Measurements from ENCODE around the gene GRM6.

The GRM6 gene

DNA sequence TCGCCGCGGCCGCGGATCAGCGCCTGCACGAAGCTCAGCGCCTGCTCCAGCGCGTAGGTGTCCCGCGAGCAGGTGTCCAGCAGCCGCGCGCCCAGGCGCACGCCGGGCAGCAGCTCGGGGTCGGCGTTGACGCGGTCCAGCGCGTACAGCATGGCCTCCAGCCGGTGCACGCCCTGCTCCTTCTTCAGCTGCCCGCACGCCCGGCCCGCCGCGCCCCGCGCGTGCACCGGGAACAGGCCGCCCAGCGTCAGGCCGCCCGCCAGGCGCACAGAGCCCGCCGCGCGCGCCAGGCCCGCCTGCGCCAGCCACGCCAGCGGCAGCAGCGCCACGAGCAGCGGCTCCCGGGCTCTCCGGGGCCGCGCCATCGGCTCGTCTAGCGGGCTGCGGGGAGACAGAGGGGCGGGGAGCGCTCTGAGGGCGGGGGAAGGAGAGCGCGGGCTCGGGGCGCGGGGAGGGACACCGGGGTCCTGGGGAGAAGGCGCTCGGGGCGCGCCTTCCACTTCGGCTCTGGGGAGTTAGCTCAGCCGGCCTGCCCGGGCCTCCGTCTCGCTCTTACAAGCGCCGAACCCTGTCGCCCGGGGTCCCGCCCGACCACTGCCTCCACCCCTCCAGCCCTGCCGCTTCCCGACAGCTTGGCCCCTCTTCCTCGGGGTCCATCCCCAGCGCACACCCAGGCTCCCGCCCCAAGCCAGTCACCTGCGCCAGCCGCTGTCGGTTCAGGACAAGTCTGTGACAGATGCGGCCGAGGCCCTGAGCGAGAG is at the start of gene GRM6:
Gene GRM6, minus strand, starts transcription at position 741 of the 761 bp plus-strand sequence. Its CDS starts 376 bp downstream, at position 365.
- no peak for DNase-seq

DNA sequence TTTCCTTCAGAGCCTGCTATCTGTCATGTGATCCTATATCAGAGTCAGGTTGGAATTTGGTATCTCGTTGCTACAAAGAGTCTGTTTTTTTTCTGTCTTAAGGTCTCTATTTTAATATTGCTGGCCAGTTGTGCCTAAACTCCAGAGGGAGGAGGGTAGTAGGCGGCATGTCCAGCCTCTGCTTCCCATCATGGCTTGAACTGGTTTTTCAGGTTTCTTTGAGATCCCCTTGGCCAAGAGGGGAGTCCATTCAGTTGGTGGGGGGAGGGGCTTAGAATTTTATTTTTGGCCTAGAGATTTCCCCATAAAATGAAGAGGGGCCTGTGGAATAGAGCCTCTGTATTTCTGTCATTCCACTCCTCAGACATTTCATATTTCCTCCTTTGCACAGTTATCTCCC is 49.6 kb upstream of the GRM6 start:
- no peak for DNase-seq

DNA sequence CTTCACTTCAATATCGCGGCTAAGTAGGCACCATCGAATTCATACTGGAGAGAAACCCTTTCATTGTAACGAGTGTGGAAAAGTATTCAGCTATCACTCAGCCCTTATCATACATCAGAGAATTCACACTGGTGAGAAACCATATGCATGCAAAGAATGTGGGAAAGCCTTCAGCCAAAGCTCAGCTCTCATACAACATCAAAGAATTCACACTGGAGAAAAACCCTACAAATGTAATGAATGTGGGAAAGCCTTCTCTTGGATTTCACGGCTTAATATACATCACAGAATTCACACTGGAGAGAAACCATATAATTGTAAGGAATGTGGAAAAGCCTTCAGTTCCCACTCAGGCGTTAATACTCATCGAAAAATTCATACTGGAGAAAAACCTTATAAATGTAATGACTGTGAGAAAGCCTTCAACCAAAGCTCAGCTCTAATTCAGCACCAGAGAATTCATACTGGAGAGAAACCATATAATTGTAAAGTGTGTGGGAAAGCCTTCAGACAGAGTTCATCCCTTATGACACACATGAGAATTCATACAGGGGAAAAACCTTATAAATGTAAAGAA is 38.0 kb upstream of the GRM6 start:
- no peak for DNase-seq

DNA sequence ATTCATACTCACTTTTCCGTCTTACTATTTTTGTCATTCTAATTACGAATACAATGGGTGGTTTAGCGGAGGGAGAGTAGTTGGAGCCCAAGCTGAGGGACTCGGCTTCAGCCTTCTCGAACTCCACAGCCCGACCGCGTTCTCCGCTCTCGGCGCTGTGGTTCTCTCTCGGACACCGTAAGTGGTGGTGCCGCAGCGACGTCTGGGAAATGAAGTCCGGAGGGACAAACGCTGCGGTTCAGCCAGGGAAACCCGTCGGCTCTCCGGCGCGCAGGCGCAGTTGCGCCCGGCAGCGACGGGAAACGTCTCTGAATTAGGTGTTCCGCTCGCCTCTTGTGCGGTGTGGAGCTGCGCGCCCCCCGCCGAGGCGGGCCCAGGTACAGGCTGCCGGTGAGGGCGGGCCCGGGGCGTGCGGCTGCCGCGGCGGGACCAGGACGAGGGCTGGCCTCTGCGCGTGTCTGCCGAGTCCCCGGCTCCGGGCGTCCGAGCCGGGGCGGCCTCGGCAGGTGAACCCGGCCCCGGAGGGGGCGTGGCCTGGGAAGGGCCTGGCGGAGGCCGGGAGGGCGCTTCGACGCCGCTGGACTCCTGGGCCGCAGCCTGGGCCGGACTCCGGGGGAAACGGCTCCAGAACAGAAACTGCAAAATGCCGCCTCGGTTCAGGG is 28.5 kb upstream of the GRM6 start, which contains the start of gene ZNF879:
Gene ZNF879, plus strand, starts transcription at position 277 of the 662 bp plus-strand sequence. CDS start 1,201 bp downstream, outside the sequence.
- peak; percentile 94 for DNase-seq

DNA sequence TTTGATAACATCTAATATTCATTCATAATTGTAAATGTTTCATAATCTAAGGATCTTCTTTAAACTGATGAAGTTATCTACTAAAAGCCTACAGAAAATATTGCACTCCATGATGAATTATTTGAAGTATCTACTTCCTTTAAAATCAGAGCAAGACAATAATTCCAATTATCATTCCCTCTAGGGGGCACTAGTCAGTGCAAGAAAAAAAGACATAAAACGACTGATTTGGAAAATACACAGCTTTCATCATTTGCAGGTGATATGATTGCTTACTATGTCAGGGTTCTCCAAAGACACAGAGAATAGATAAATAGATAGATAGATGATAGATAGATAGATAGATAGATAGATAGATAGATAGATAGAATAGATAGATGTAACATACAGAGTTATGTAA is 13.5 kb upstream of the GRM6 start:
- no peak for DNase-seq

DNA sequence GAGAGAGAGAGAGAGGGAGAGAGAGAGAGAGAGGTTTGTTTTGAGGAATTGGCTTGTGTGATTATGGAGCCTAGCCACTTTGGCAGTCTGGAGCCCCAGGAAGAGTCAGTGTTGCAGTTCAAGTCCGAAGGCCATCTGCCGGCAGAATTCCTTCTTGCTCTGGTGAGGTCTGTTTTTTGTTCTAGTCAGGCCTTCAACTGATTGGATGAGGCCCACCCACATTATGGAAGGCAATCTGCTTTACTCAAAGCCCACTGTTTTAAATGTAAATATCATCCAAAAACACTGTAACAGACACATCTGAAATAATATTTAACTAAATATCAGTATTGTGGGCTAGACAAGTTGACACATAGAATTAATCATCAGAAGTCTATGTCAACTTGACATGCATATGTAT is 11.4 kb upstream of the GRM6 start:
- DNase-seq = no peak

DNA sequence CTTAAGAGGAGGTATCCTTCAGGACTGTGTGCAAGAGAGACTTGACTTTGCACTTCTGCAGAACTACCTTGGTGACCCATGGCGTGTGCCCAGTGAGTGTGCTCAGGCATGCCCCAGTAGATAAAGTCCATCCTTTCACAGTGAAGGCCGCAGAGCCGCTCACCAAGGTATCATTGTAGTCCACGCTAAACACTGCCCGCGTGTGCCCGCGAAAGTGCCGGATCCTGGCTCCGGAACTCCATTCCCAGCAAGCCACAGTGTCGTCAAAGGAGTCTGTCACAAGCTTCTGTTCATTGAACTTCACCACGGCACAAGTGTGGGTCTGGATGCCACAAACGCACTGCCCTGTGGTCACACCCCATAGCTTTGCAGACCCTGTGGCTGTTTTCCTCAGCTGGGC is 3.3 kb upstream of the GRM6 start:
- no peak for DNase-seq

DNA sequence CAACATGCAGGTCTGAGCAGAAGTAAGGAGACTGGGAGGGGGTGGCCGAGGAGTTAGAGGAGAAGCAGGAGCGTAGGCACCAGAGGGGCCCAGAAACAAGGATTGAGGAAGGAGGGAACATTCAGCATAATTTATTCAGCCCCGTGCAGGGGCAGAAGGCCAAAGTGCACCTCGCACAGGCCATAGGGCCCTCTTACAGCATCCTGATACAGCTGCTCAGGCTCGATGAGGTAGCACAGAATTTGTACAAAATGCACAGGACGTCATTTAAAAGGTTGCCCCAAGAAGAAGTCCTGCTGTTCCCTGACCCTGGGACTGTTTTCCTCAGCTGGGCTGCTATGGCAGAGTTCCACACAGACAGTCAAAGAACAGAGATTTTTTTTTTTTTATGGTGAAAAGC is 2.1 kb upstream of the GRM6 start:
- DNase-seq = no peak

DNA sequence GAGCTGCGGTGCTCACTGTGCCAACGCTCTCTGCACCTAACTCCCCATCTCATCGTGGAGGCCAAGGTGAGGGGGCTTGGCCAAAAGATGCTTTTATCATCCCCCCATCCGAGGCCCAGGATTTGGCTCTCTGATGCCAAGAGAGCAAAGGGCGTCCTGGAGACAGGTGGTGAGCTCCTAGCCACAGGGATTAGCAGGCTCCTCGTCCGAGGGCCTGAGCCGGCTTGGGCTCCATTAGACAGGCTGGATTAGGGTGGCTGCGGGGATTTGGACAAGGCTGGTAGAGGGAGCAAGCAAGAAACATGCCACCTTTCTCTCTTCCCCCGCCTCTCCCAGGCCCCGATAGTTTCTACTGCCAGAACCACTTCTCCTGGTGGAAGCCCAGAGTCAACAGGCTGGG is 1.0 kb upstream of the GRM6 start:
- no peak for DNase-seq

DNA sequence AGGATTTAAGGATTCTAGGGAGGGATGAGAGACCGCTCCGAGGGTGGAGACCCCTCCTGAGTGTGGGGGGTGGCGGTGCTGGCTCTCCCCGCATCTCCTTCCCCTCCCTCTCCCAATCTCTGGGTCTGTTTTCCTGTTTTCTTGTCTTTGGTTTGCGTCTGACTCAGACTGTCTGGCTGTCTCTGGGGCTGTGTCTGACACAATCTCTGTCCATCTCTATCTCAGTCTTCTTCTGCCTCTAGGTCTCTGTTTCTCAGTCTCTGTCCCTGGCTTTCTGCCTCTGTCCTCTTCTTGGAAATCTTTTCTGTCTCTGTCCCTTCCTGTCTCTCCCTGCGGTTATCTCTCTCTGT is 196 bp upstream of the GRM6 start:
- DNase-seq = no peak

DNA sequence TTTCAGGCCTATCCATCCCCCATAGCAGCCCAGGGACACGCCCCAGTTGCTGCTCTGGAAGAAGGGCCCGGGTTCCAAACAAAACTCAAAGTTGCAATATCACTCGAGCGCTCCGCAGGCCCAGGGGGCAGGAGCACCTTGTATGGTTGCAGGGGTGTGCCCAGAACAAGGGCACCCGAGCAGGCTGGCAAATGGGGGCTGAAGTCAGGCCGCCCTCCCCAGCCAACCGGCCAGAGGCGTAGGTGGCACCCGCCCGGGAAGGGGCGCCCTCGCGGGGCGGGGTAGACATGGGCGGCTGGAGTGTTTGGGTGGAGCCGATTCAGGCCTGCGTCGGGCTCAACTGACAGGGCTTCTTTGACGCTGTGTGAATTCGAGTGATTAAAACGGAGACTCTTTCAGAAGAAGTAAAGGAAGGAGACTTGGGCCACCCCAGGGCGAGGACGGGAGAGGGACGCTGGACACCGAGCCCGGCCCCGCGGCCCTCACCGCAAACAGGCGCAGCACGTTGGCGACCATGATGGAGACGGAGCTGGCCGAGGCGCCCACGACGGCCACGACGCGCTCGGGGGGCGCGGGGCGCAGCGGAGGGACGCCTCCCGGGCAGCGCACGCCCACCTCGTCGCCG is 1.1 kb downstream of the GRM6 start:
- DNase-seq = no peak

DNA sequence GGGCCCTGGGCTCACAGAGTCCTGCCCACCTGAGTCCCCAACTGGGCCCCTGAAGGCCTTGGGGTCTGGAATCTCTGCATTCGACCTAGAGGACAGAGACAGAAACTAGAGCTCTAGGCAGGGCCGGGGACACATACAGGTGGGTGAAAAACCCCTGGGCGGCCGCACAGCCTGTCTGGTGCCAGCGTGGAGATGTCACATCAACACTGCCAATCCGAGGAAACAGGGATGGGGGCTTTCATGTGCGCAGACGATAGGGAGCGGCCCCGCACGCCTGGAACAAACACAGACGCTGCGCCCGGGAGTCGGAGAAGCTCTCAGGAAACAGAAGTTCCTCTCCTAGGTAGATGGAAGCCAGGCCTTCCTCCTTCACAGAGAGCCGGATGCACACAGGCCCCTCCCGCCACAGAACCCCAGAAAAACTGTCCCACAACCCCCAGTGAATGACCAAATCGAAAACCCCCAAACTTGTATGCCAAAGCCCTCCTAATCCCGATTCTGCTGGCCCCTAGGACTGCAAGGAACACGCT is 1.8 kb downstream of the GRM6 start:
- DNase-seq = no peak

DNA sequence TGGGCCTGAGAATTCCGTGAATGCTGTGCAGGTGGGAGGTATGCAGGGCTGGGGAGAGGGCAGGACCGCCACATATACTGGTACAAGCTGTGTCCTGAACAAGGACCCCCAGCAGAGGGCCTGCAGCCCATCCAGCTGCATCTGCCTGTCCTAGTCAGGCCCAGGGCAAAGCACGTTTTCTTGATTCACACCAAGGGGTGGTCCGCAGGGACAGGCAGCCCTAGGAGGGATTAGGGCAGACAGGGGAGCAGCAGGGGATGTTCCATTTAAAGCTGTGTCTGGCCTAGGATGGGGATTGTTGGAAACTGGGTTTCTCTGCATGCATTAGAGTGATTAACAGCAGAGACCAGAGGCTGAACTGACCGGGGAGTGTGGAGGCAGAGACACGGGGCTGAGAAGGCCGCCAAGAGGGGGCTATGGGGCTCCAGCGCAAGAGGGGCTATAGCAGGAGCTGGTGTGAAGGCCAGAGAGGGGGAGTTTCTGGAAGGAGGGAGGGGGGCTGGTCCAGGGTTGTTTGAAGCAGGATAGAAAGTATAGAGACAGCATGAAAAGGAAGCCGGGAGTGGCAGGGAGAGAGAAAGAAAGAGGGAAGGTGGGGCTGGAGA is 2.7 kb downstream of the GRM6 start:
- no peak for DNase-seq

DNA sequence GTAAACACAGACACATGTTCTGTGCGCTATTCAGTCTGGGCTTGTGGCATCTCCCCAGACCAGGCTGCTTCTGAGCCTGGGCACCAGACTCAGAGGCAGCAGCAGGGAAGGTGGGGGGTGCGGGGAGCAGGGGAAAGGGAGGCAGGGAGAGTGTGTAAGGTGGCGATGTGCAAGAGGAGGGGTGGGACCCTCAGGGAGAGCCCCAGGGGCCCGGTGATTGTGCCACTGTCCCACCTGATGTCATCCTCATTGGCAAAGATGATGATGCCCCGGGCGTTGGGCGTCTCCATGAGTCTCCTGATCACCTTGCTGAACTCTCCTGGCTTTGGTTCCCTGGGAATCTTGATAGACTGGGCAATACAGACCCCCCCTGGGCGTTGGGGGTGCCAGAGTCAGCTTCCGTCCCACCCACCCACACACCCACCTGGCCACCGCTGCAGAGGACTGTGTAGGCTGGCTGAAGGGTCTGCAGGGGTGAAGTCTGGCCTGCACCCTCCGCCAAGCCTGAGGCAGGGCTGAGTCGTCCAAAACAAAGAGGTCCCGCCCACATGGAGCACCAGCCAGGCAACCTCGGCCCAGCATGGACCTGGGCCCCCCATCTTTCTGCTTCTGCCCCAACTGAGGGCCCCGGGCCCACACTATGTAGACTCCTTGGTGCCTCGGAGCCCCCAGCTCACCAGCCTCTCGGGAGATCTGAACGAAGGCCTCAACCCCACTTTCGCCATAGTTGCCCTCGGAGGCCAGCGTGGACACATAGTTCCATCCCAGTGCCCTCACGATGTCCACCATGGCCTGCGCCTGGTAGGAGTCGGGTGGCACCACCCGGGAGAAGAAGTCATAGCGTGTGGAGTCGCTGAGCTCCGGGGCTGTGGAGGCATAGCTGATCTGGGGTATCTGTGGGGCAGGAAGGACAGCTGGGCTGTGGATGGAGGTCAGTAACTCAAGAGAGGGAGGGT is 3.7 kb downstream of the GRM6 start:
- no peak for DNase-seq

DNA sequence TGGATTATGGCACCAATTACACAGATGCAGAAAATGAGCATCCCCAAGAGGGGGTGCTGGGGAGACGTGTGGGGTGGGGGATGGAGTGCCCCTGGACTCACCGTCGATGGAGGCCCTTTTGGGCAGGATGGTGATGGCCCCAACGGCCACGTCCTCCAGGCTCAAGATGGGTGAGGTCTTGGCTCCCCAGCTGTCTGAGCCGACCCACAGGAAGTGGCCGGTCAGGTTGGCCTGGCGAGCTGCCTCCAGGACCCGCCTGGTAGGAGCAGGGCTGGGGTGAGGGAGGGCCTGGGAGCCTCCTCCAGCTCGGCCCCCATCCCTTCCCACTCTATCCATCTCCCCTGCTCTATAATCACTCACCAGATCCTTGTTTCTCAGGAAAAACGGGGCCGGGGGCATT is 4.6 kb downstream of the GRM6 start:
- no peak for DNase-seq

DNA sequence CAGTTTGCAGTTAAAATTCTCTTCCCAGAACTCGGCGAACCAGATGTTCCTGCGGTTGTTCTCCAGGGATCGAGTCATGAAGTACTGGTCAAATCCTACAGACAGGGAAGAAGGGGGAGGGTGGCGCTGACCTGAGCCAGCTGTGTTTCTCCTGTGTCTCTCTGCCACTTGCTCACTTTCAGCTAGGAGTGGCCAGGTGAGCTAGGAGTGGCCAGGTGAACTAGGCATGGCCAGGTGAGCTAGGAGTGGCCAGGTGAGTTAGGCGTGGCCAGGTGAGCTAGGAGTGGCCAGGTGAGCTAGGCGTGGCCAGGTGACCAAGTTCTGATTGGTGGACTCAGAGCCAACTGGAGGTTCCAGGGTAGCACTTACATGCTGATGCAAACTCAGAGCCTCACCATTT is 5.8 kb downstream of the GRM6 start:
- DNase-seq = no peak

DNA sequence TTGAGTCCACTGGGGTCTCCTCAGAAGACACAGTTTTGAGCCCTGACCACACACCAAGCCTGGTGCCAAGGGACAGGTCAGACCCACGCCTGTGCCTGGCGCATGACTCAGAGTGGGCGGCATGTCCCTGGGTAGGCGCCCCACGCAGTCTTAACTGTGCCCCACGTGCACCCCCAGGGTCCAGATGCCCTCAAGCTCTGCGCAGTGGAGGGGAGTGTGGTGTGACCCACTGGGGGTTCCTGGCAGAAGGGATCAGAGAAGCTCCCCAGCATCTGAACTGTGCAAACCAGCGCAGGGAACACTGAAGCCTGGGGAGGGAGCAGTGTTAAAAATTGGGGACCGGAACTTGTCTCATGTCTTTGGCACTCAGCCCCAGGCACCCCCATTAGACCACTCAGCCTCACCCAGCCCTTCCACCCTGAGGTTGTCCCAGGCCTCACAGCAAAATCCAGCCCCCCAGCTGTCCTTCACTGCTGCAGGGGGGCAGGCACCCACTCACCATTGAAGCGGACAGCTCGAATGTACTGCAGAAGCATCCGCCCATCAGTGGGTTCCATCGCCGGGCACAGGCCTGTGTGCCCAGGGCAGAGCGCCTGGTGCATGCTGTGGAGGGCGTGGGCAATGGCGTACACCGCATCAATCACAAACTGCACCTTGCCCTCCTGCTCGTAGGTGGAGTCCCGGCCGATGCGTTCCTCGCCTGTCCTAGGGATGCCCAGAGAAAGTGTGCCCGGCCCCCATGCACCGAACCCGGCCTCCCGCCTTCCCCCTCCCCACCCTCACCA is 6.5 kb downstream of the GRM6 start:
- no peak for DNase-seq

DNA sequence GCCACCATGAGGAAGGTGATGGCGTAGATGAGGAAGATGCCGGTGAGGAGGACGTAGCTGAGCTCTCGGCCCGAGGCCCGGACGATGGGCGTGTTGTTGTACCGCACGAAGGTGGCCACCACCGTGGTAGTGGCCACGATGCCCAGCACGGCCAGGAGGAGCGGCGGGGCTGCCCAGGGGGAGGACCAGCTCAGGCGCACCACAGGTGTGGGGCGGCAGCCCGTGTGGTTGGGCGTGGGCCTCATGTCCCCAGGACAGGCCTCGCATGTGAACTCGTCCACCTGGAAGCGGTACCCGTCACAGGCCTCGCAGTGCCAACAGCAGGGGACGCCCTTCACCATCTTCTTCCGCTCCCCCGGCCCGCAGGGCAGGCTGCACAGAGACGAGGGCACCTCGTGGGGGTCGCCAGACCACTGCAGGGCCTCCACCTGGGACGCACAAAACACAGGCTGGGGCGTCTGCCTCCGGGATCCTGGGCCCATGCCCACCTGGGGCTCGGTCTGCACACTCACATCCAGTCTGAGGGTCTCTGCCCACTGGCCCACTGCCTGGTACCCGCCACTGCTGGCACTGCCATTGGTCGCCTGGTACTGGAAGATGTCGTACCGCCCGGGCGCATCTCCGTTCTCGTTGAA is 8.7 kb downstream of the GRM6 start:
- no peak for DNase-seq

DNA sequence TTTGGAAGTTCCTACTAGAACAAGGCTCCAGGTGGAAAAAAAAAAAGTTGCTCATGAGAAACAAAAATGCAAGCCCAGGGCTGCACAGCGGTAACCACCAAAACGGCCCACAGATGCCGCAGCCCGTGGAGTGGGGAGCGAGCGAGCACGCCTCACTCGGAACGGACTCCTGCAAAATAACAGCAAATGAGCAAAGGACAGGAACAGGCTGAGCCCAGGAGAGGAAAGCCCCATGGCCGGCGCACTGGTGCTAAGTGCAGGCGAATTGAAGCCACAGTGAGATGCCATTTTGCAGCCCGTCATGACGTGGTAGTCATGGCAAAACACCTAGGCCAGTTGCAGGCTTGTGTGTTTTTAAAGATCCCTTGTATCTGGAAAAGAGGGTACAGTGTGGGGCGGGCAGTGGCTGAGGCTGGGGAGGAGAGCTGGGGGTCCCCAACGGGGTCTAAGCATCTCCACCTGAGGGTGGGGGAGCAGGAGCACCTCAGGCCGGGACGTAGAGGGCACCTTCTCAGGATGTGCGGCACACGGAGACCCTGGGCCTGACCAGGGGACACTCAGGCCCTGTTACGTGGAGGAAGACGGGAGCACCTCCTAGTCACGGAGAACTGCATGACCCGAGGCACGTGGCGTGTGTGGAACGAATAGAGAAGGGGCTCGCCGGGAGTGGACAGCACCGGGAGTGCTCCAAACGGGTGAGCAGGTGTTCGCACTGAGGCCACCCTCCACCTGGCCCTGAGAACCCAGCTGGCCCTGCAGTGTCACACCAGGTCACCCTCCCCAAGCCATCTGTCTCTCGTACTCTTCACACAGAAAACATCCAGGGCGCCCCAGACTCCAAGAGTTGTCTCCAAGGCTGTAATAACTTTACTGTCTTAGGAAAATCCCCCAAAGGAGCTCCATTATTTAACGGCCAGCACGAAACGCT is 10.7 kb downstream of the GRM6 start:
- DNase-seq = no peak
